Activated CD8-positive, alpha-beta memory T cell treated with anti-CD3 and anti-CD28 coated beads for 4 hours (primary cell): ENCODE data around the gene KIF17.
"Not testable (repeated sequence)": the region's sequence is repeated elsewhere in the genome, so short reads cannot be mapped to it uniquely, and the experiment has no call there.

Experiments used
- DNase-seq, 2 donors: peaks; one replicate each; pipeline ENCODE4 v3.0.0-alpha.2; 2020; ENCODE audit warnings: low read depth in 2 of 2

KIF17 gene

GRCh38 chr1:20686883-20687725, 30.7 kb downstream of the KIF17 start:
- no peak for DNase-seq

- DNase-seq: no peak
These were observed 32.1 kb downstream of the KIF17 start for GRCh38 chr1:20685741-20686140.

GRCh38 chr1:20685099-20685662, 32.6 kb downstream of the KIF17 start:
- no peak for DNase-seq

DNA sequence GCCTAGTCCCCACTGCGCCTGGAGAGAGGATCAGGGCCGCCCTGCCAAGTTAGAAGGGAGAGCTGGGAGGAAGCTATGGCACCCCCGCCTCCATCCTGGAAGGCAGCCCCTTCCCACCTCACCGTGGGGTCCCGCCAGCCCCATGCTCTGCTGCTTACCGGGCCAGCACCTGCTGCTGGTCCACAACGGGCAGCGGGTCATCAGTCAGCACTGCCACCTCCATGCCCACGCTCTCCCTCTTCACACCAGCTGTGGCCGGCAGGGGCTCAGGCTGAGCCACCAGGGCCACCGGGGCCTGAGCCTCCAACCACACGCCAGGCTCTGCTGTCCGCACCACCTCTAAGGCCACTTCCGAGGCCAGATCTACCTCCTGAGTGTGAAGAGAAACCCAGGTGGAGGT, 33.2 kb downstream of the KIF17 start:
- no peak for DNase-seq

DNA sequence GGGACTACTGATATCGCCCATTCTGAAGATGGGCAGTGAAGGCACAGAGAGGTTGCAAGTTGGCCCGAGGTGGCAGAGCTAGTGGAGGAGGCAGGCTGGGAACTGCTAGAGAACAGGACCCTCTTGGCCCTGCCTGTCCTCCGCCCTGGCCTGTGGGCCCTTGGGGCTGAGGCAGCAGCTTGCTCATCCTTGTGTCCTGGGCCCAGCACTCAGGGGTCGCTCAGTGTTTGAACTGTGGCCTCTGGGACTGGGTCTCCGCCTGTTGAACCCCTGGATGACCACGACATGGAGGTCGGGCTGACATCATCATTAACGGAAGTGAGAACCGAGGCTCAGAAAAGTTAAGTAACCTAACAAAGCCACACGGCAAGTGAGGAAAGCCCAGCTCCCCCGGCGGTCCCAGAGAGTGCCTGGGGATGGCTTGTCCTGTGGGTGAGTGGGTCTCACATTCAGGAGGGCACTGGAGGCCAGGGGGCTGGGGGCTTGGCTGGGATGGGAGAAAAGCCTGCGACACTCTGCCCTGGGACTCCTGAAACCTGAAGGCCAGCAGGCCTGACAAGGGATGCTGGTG, 33.7 kb downstream of the KIF17 start:
- no peak for DNase-seq

DNA sequence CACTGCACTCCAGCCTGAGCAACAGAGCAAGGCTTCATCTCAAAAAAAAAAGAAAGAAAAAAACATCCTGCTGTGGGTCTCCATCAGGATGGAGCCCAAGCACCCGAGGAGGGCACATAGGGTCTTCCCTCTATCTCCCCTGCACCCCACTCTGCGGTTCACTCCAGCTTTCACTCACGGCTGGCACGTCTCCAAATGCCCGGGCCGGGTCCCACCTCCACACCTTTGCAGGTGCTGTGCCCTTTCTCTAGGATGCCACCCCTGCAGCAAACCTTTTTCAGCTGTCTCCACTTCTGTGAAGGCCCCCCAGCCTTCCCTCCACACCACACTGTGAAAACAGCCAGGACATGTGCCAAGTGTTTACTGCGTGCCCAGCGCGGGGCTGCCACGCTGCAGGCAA, 34.2 kb downstream of the KIF17 start:
- DNase-seq: no peak

- no peak for DNase-seq
These were observed 35.1 kb downstream of the KIF17 start for GRCh38 chr1:20682571-20683236.

DNA sequence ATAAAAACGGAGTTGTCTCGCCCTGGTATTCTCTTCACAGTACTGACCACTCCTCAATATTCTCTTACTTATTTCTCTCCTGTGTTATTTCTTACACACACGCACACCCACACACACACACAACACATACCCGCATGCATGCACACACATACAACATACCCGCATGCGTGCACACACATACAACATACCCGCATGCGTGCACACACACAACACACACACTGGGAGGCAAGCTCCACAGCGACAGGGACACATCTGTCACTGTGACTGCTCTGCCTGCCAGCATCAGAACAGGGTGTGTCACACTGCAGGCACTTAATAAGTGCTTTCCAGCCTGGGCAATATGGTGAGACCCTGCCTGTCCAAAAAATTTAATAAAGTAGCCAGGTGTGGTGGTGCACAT, 35.8 kb downstream of the KIF17 start:
- no peak for DNase-seq

- no peak for DNase-seq
These were observed 37.5 kb downstream of the KIF17 start for GRCh38 chr1:20680269-20680668.

GRCh38 chr1:20678599-20678998, 39.2 kb downstream of the KIF17 start:
- no peak for DNase-seq

GRCh38 chr1:20673626-20674025, 44.2 kb downstream of the KIF17 start:
- DNase-seq: not testable (repeated sequence)

- no peak for DNase-seq
These were observed 45.6 kb downstream of the KIF17 start for GRCh38 chr1:20672265-20672632.

DNA sequence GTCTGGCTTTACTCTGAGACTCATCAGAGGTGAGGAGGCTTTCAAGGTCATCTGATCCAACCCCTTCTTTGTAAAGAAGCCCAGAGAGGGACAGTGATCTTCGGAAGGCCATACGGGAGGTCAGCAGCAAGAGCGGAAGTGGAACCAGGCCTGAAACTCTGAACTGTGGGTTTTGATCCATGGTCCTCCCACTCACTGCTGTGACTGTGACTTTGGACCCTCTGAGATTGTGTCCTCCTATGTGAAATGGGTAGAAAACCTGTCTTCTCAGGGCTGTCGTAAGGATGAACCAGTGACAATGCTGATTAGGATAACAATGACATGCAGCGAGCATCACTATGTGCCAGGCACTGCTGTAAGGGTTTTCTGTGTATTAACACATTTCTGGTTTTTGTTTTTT, 46.9 kb downstream of the KIF17 start:
- no peak for DNase-seq

DNA sequence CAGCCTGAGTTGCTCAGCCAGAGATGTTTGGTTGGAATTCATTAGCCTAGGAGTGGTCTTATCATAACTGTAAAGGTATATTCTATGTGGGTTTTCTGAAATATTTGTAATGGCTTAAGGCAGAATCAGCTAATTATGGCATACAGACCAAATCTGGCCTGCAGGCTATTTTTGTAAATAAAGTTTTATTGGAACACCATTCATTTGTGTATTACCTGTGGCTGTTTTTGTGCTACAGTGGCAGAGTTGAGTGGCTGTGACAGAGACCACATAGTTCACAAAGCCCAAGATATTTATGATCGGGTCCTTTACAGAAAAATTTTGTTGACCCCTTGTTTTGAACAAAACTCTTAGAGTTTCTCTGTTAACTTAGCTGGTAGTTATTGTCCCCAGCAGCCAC, 49.2 kb downstream of the KIF17 start:
- DNase-seq: no peak

- DNase-seq: no peak
These were observed 51.0 kb downstream of the KIF17 start for GRCh38 chr1:20666804-20667203.

DNA sequence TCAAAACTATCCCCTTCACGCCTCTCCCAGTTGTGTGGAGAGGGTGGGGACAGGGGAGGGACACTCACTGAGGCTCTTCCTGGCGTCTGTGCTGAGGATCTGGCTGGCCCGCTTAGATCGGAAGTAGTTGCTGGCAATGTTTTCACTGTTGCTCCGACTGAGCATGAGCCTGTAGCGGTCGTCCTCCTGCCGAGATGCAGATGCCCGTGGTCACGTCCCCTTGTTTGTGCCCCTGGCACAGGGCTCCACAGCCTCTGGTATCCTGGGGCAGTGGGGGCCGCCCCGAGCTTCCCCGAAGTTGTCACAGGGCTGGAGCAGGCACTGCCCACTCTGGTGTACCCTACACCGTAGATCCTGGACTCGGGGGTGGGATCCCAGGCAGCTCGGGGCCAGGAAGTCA, 51.7 kb downstream of the KIF17 start:
- DNase-seq: no peak

DNA sequence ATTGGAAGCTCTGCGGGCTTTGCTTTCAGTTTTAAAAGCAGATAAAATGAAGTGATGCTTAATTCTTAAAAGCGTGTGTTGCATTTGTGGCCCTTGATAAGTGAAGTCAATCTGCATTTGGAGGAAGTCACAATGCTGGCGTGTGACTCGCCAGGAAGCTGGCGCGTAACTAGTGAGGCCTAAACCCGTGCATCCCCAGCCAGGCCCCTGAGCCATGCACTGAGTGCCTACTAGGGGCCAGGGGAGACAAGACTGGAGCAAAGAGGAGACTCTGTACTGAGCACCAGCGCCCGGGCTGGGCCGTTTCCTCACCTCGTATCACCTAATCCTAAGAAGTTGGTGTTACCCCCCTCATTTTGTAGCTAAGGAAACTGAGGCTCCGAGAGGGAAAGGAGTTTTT, 52.1 kb downstream of the KIF17 start:
- no peak for DNase-seq

GRCh38 chr1:20663969-20664715, 53.7 kb downstream of the KIF17 start:
- no peak for DNase-seq

GRCh38 chr1:20663365-20663764, 54.4 kb downstream of the KIF17 start:
- DNase-seq: no peak

DNA sequence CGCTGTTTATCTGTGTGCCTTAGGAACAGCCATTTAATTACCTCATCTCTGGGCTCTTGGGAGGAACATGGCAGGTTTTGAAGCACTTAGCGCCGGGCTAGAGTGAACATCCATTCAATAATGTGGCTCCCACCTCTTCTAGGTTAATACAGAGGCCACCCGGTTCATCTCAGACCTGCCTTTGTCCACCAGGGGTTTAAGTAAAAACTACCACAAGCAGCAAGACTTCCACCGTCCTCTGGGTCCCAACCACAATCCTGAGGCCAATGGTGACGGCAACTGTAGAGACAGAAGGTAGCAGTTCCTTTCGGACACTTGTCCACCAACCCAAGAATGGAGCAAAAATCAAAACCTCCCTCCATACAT, 55.7 kb downstream of the KIF17 start:
- DNase-seq: no peak

- peak; percentile 87 to 91 for DNase-seq
These were observed 56.3 kb downstream of the KIF17 start, which contains the start of gene DDOST for GRCh38 chr1:20661207-20662109. TSS of gene DDOST (minus strand) at chr1:20661369. CDS start at chr1:20661350, 19 bp downstream.
